HG03354 (cell line): Measurements from ENCODE around the gene NPIPB4.
"Not testable (repeated sequence)": the region's sequence is repeated elsewhere in the genome, so short reads cannot be mapped to it uniquely, and the experiment has no call there.

ENCODE experiments used
- ATAC-seq: cut with Tn5 transposase; IDR thresholded peaks from one replicate; pipeline ENCODE4 v1.9.1; 2021; ENCODE audit warnings: mild to moderate bottlenecking; ENCODE audit not compliant: unreplicated experiment, poor library complexity, severe bottlenecking

NPIPB4 gene

GRCh38 chr16:21857656-21858055, at the start of gene NPIPB4:
TSS of gene NPIPB4 (minus strand) at chr16:21857756. CDS start at chr16:21857378, 378 bp downstream.
- ATAC-seq, result not testable (repeated sequence)

GRCh38 chr16:21898998-21899397, 41.4 kb upstream of the NPIPB4 start:
- not testable (repeated sequence) for ATAC-seq

GRCh38 chr16:21881988-21882387, 24.4 kb upstream of the NPIPB4 start:
- not testable (repeated sequence) for ATAC-seq

- ATAC-seq, result not testable (repeated sequence)
Observed at GRCh38 chr16:21837186-21837585, 20.4 kb downstream of the NPIPB4 start.

GRCh38 chr16:21836334-21836733, 21.2 kb downstream of the NPIPB4 start:
- not testable (repeated sequence) for ATAC-seq

- not testable (repeated sequence) for ATAC-seq
Observed at GRCh38 chr16:21835747-21836146, 21.8 kb downstream of the NPIPB4 start.

- not testable (repeated sequence) for ATAC-seq
Observed at GRCh38 chr16:21834211-21834610, 23.3 kb downstream of the NPIPB4 start.

- ATAC-seq, result not testable (repeated sequence)
Observed at GRCh38 chr16:21829929-21830328, 27.6 kb downstream of the NPIPB4 start.

GRCh38 chr16:21826067-21826706, 31.4 kb downstream of the NPIPB4 start:
- ATAC-seq, result not testable (repeated sequence)

- ATAC-seq, result not testable (repeated sequence)
Observed at GRCh38 chr16:21825526-21825925, 32.0 kb downstream of the NPIPB4 start.

GRCh38 chr16:21823258-21823657, 34.3 kb downstream of the NPIPB4 start:
- ATAC-seq, result not testable (repeated sequence)

GRCh38 chr16:21820908-21821465, 36.6 kb downstream of the NPIPB4 start:
- not testable (repeated sequence) for ATAC-seq

- peak; percentile 95 for ATAC-seq
Observed at GRCh38 chr16:21820028-21820907, 37.3 kb downstream of the NPIPB4 start.

- ATAC-seq, result not testable (repeated sequence)
Observed at GRCh38 chr16:21819617-21820016, 37.9 kb downstream of the NPIPB4 start.

- not testable (repeated sequence) for ATAC-seq
Observed at GRCh38 chr16:21817012-21817411, 40.5 kb downstream of the NPIPB4 start.

GRCh38 chr16:21815694-21816093, 41.9 kb downstream of the NPIPB4 start:
- ATAC-seq, result not testable (repeated sequence)

- ATAC-seq, result not testable (repeated sequence)
Observed at GRCh38 chr16:21802375-21802663, 55.2 kb downstream of the NPIPB4 start.

GRCh38 chr16:21801538-21802374, 55.8 kb downstream of the NPIPB4 start:
- not testable (repeated sequence) for ATAC-seq

- not testable (repeated sequence) for ATAC-seq
Observed at GRCh38 chr16:21798601-21799000, 59.0 kb downstream of the NPIPB4 start.

GRCh38 chr16:21793310-21793709, 64.2 kb downstream of the NPIPB4 start:
- not testable (repeated sequence) for ATAC-seq
